ENCODE measurements around the gene AFF1.

GRCh38 chr4:86938771-86939520 is 4.1 kb downstream of the AFF1 start:
- no peak for TF ChIP-seq CTCF (conservative IDR thresholded peaks at IDR 0.05; ENCODE audit: low read depth, low read length)
- TF ChIP-seq CEBPB (IDR thresholded peaks at IDR 0.05; ENCODE audit: low read depth, low read length) = no peak
- no peak for TF ChIP-seq CHD1 (IDR thresholded peaks at IDR 0.05; ENCODE audit: low read depth, low read length)
- TF ChIP-seq POLR2A (IDR thresholded peaks at IDR 0.05; ENCODE audit: low read depth, low read length) = no peak
- TF ChIP-seq MXI1 (IDR thresholded peaks at IDR 0.05; ENCODE audit: borderline replicate concordance, low read depth, low read length) = no peak
- no peak for TF ChIP-seq SMC3 (IDR thresholded peaks at IDR 0.05; ENCODE audit: low read depth, low read length)
- TF ChIP-seq, protein P1, sequence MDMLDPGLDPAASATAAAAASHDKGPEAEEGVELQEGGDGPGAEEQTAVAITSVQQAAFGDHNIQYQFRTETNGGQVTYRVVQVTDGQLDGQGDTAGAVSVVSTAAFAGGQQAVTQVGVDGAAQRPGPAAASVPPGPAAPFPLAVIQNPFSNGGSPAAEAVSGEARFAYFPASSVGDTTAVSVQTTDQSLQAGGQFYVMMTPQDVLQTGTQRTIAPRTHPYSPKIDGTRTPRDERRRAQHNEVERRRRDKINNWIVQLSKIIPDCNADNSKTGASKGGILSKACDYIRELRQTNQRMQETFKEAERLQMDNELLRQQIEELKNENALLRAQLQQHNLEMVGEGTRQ (IDR thresholded peaks at IDR 0.05; ENCODE audit: low read depth, low read length) = no peak

Data from IMR-90 (cell line).